ENCODE results near the gene RPLP2.

The RPLP2 gene

GRCh38 chr11:816433-816779 lies 6.6 kb downstream of the RPLP2 start:
- no peak overlapping the region for H3K4me3 Mint-ChIP-seq
- no peaks in the 10 kb centered on the region for H3K27me3 Mint-ChIP-seq
- CTCF ChIA-PET: interaction anchor here (0.6 kb wide), 1 partner anchor 155 kb away, joined by 3 read pairs; no protein-coding TSS in a partner anchor
- H3K36me3 Mint-ChIP-seq: peaks cover 18% of the 10 kb centered on the region
- H3K9me3 Mint-ChIP-seq: no peaks in the 10 kb centered on the region
- no peak overlapping the region for H3K27ac Mint-ChIP-seq
- DNase-seq: no peak
- H3K4me1 Mint-ChIP-seq: peaks cover 30% of the 10 kb centered on the region

GRCh38 chr11:818396-819128 lies 8.8 kb downstream of the RPLP2 start, which contains the start of gene PNPLA2:
TSS of gene PNPLA2 (plus strand) at chr11:818914. CDS start at chr11:819719, 805 bp downstream.
- no peak for DNase-seq
- Mint-ChIP-seq H3K4me3 (peak within 1 kb of the TSS; percentile 82), H3K27ac (peak within 1 kb of the TSS; percentile 90), H3K4me1 (peaks cover 18% of the 10 kb centered on the region), H3K9me3 (no peaks in the 10 kb centered on the region), H3K27me3 (no peaks in the 10 kb centered on the region), H3K36me3 (peaks cover 3% of the 10 kb centered on the region)
- CTCF ChIA-PET: no interaction called here

GRCh38 chr11:819129-819931 lies 9.6 kb downstream of the RPLP2 start:
- Mint-ChIP-seq H3K27ac (peak overlapping the region; percentile 90), H3K27me3 (no peaks in the 10 kb centered on the region), H3K36me3 (peaks cover 2% of the 10 kb centered on the region), H3K4me3 (peak overlapping the region; percentile 82), H3K4me1 (peaks cover 15% of the 10 kb centered on the region), H3K9me3 (no peaks in the 10 kb centered on the region)
- DNase-seq: peak; percentile 93
- CTCF ChIA-PET: no interaction called here

- Mint-ChIP-seq H3K36me3 (peaks cover 7% of the 10 kb centered on the region), H3K27me3 (no peaks in the 10 kb centered on the region), H3K4me1 (peaks cover 19% of the 10 kb centered on the region), H3K27ac (peak overlapping the region; percentile 90), H3K4me3 (peak overlapping the region; percentile 82), H3K9me3 (no peaks in the 10 kb centered on the region)
- peak; percentile 98 for DNase-seq
- CTCF ChIA-PET: no interaction called here
These were observed 10.3 kb downstream of the RPLP2 start for GRCh38 chr11:819943-820649.

- Mint-ChIP-seq H3K4me1 (peaks cover 22% of the 10 kb centered on the region), H3K27me3 (no peaks in the 10 kb centered on the region), H3K36me3 (peaks cover 9% of the 10 kb centered on the region), H3K4me3 (peak overlapping the region; percentile 82), H3K27ac (peak overlapping the region; percentile 90), H3K9me3 (no peaks in the 10 kb centered on the region)
- no peak for DNase-seq
- CTCF ChIA-PET: interaction anchor here (1.6 kb wide), 1 partner anchor 22 kb away, joined by 3 read pairs; no protein-coding TSS in a partner anchor
These were observed 11.1 kb downstream of the RPLP2 start for GRCh38 chr11:820655-821511.

- peaks cover 28% of the 10 kb centered on the region for H3K4me1 Mint-ChIP-seq
- peaks cover 9% of the 10 kb centered on the region for H3K36me3 Mint-ChIP-seq
- peak overlapping the region; percentile 45 for H3K27ac Mint-ChIP-seq
- H3K9me3 Mint-ChIP-seq: no peaks in the 10 kb centered on the region
- CTCF ChIA-PET: interaction anchor here (1.6 kb wide), 1 partner anchor 22 kb away, joined by 3 read pairs; no protein-coding TSS in a partner anchor
- H3K27me3 Mint-ChIP-seq: no peaks in the 10 kb centered on the region
- no peak for DNase-seq
- peak overlapping the region; percentile 82 for H3K4me3 Mint-ChIP-seq
These were observed 12.0 kb downstream of the RPLP2 start for GRCh38 chr11:821512-822371.

- Mint-ChIP-seq H3K36me3 (peaks cover 11% of the 10 kb centered on the region), H3K9me3 (no peaks in the 10 kb centered on the region), H3K27me3 (peaks cover 14% of the 10 kb centered on the region), H3K27ac (no peak overlapping the region), H3K4me1 (peaks cover 36% of the 10 kb centered on the region), H3K4me3 (no peak overlapping the region)
- no peak for DNase-seq
- CTCF ChIA-PET: no interaction called here
These were observed 13.9 kb downstream of the RPLP2 start for GRCh38 chr11:823441-824291.

GRCh38 chr11:824292-824880 lies 14.6 kb downstream of the RPLP2 start:
- DNase-seq: no peak
- H3K27ac Mint-ChIP-seq: no peak overlapping the region
- CTCF ChIA-PET: no interaction called here
- peaks cover 21% of the 10 kb centered on the region for H3K27me3 Mint-ChIP-seq
- H3K9me3 Mint-ChIP-seq: no peaks in the 10 kb centered on the region
- peaks cover 11% of the 10 kb centered on the region for H3K36me3 Mint-ChIP-seq
- no peak overlapping the region for H3K4me3 Mint-ChIP-seq
- peaks cover 41% of the 10 kb centered on the region for H3K4me1 Mint-ChIP-seq

- Mint-ChIP-seq H3K4me3 (no peak overlapping the region), H3K36me3 (peaks cover 13% of the 10 kb centered on the region), H3K4me1 (peaks cover 46% of the 10 kb centered on the region), H3K27ac (no peak overlapping the region), H3K9me3 (no peaks in the 10 kb centered on the region), H3K27me3 (peaks cover 27% of the 10 kb centered on the region)
- CTCF ChIA-PET: no interaction called here
- DNase-seq: no peak
These were observed 15.2 kb downstream of the RPLP2 start for GRCh38 chr11:824942-825341.

GRCh38 chr11:825366-826226 lies 15.8 kb downstream of the RPLP2 start:
- Mint-ChIP-seq H3K27ac (no peak overlapping the region), H3K4me3 (no peak overlapping the region), H3K36me3 (peaks cover 13% of the 10 kb centered on the region), H3K27me3 (peaks cover 33% of the 10 kb centered on the region), H3K4me1 (peaks cover 45% of the 10 kb centered on the region), H3K9me3 (no peaks in the 10 kb centered on the region)
- CTCF ChIA-PET: no interaction called here
- DNase-seq: no peak

GRCh38 chr11:826227-826621 lies 16.5 kb downstream of the RPLP2 start:
- CTCF ChIA-PET: no interaction called here
- H3K27ac Mint-ChIP-seq: peak overlapping the region; percentile 76
- H3K27me3 Mint-ChIP-seq: peaks cover 40% of the 10 kb centered on the region
- H3K9me3 Mint-ChIP-seq: no peaks in the 10 kb centered on the region
- peaks cover 40% of the 10 kb centered on the region for H3K4me1 Mint-ChIP-seq
- peaks cover 13% of the 10 kb centered on the region for H3K36me3 Mint-ChIP-seq
- H3K4me3 Mint-ChIP-seq: peak overlapping the region; percentile 78
- no peak for DNase-seq

Measured in activated naive CD4-positive, alpha-beta T cell treated with anti-CD3 and anti-CD28 coated beads, Interleukin-2, amount 10 ng/mL, durations not matched to agents 7 days and 5 days (primary cell).